Gastroesophageal sphincter (tissue), 4 donors: ENCODE measurements around the gene OR1B1. TPM values are rescaled to one million over a fixed set of nuclear protein-coding genes. Genes with fewer than 3 reads are reported as not detected.

Experiments used
- ATAC-seq: fragments of 150-250 bp; one replicate; pipeline ENCODE4 v1.9.1; 2016; ENCODE audit warnings: mild to moderate bottlenecking, moderate library complexity
- H3K27ac ChIP-seq, 4 donors: fragments of 200-600 bp; sonication (generic) in 3 of 4; 1 replicate in 3 of 4; 2 replicates in 1 of 4; pipeline ENCODE4 v1.5.1; 2016 to 2019
- H3K27me3 ChIP-seq: fragments of 200-600 bp; sonication (generic); one replicate; pipeline ENCODE4 v1.5.1; 2019
- H3K36me3 ChIP-seq, 2 donors: fragments of 200-600 bp; sonication (generic); one replicate each; pipeline ENCODE4 v1.5.1; 2019; ENCODE audit warnings: control low read depth in 1 of 2
- H3K4me1 ChIP-seq, 3 donors: fragments of 200-600 bp; sonication (generic); 1 replicate in 2 of 3; 2 replicates in 1 of 3; pipeline ENCODE4 v1.5.1; 2016 to 2019; ENCODE audit warnings: control low read depth in 2 of 3
- H3K4me3 ChIP-seq, 2 donors: fragments of 200-600 bp; sonication (generic); one replicate each; pipeline ENCODE4 v1.5.1; 2019; ENCODE audit warnings: mild to moderate bottlenecking in 1 of 2, moderate library complexity in 1 of 2
- H3K9me3 ChIP-seq, 3 donors: fragments of 200-600 bp; sonication (generic); one replicate each; pipeline ENCODE4 v1.5.1; 2017 to 2019; ENCODE audit warnings: control low read depth in 2 of 3
- CTCF ChIP-seq, 4 experiments: fragments of 200-600 bp in 2 of 4; fragments of 450-650 bp in 2 of 4; sonication (generic) in 1 of 4; IDR thresholded peaks; one replicate each; pipeline ENCODE4 v1.5.1; 2017 to 2019; ENCODE audit warnings: antibody characterized with exemption in 4 of 4, mild to moderate bottlenecking in 2 of 4, moderate library complexity in 2 of 4
- EP300 ChIP-seq: sonication (generic); formaldehyde crosslinking; IDR thresholded peaks from one replicate; pipeline ENCODE4 v1.6.1; 2017; ENCODE audit warnings: antibody characterized with exemption, mild to moderate bottlenecking
- POLR2A ChIP-seq, 2 donors: fragments of 450-650 bp; IDR thresholded peaks; one replicate each; pipeline ENCODE4 v1.6.1; 2017; ENCODE audit warnings: antibody characterized with exemption in 2 of 2, mild to moderate bottlenecking in 2 of 2, moderate library complexity in 1 of 2
- POLR2AphosphoS5 ChIP-seq: sonication (generic); formaldehyde crosslinking; IDR thresholded peaks from one replicate; pipeline ENCODE4 v1.6.1; 2017; ENCODE audit warnings: antibody characterized with exemption
- WGBS, 2 donors: methylation state at CpG; one replicate each; pipeline ENCODE4 v1.1.5; 2018; ENCODE audit warnings: low coverage in 1 of 2; 5-methylcytosine and 5-hydroxymethylcytosine counted together
- total RNA-seq, 4 donors: library from RNA; depleted of rRNA; stranded (reverse); fragments of >200 nt; gene quantifications; one replicate each; pipeline ENCODE4 v1.1.0, GENCODE V29; 2016

The OR1B1 gene
- total RNA-seq, result not detected

DNA sequence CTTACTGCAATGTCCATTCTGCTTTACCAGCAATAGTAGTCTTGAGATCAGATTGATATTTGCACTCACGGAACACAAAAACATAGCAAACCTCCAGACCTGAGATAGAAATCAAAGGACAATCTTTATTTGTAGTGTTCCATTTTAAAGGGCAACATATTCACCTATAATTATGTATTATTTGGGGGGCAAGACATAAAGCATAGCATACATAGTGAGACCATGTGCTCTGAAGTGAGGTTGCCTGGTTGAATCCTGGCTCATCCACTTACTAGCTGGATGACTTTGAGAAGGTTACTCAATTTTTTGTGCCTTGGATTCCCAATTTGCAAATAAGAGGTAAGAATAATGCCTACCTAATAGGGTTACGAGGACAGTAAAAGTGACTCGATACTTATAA is at the start of gene OR1B1:
TSS of gene OR1B1 (minus strand) at position 101 of the 400 bp plus-strand sequence.
- H3K4me3 ChIP-seq, result no peak within 1 kb of the TSS
- TF ChIP-seq CTCF (IDR thresholded peaks at IDR 0.05) (no peak), EP300 (no peak), POLR2A (IDR thresholded peaks at IDR 0.05) (no peak), POLR2AphosphoS5 (no peak)
- H3K36me3 ChIP-seq, result no peaks in the 10 kb centered on the region
- H3K4me1 ChIP-seq, result no peaks in the 10 kb centered on the region
- ATAC-seq, result no peak
- H3K27me3 ChIP-seq, result no peaks in the 10 kb centered on the region
- WGBS, 2 donors, result 96 to 98% methylated on average over 3 of the region's 3 CpGs
- no peaks in the 10 kb centered on the region for H3K9me3 ChIP-seq
- H3K27ac ChIP-seq, result no peak within 1 kb of the TSS

DNA sequence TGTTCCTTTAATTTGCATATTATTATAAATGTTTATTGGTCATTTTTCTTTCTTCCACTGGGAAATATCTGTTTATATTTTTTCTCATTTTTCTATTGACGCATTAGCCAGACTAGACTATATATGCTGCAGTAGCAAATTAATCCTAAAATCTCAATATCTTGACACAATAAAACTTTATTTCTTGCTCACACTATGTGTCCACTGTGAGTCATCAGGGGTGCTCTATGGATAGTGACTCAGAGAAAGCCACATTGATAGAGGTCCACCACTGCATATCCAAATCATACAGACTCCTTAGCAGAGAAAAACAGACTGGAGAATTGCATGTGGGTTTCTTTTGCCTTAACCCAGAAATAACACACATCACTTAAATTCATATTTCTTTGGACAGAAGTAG is 38.3 kb upstream of the OR1B1 start:
- 95 to 100% methylated on average over 1 of the region's 1 CpG for WGBS, 2 donors
- Histone ChIP-seq H3K27me3 (no peaks in the 10 kb centered on the region), H3K27ac (no peak overlapping the region), H3K4me3 (no peak overlapping the region), H3K9me3 (peaks cover 0 to 40% (median 0%) of the 10 kb centered on the region in 3 donors), H3K36me3 (no peaks in the 10 kb centered on the region), H3K4me1 (no peaks in the 10 kb centered on the region)
- no peak for TF ChIP-seq CTCF (IDR thresholded peaks at IDR 0.05)
- no peak for ATAC-seq

DNA sequence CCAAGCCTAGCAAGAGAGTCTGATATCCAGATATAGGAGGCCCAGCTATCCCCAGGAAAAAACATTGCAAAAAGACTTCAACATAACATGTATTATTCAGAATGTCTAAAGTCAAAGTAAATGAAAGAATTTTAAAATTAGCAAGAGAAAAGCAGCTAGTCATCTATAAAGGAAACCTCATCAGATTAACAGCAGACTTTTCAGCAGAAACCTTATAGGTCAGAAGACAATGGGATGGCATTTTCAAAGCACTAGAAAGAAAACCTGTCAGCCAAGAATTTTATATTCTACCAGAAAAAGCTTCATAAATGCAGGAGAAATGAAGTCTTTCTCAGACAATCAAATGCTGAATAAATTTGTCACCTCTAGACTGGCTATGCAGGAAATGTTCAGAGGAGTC is 27.4 kb upstream of the OR1B1 start:
- ATAC-seq, result no peak
- Histone ChIP-seq H3K36me3 (no peaks in the 10 kb centered on the region), H3K27me3 (no peaks in the 10 kb centered on the region), H3K4me1 (no peaks in the 10 kb centered on the region), H3K4me3 (no peak overlapping the region), H3K9me3 (peaks cover 0 to 49% (median 0%) of the 10 kb centered on the region in 3 donors), H3K27ac (no peak overlapping the region)
- no peak for TF ChIP-seq POLR2A (IDR thresholded peaks at IDR 0.05)
- TF ChIP-seq POLR2AphosphoS5, result no peak
- no peak for TF ChIP-seq EP300
- TF ChIP-seq CTCF (IDR thresholded peaks at IDR 0.05), result no peak

- H3K9me3 ChIP-seq, result peaks cover 0 to 36% (median 0%) of the 10 kb centered on the region in 3 donors
- no peaks in the 10 kb centered on the region for H3K4me1 ChIP-seq
- 86 to 94% methylated on average over 1 to 2 of the region's 2 CpGs for WGBS, 2 donors
- H3K36me3 ChIP-seq, result no peaks in the 10 kb centered on the region
- H3K27me3 ChIP-seq, result no peaks in the 10 kb centered on the region
- H3K4me3 ChIP-seq, result no peak overlapping the region
- no peak for ATAC-seq
- TF ChIP-seq POLR2A (IDR thresholded peaks at IDR 0.05) (no peak), CTCF (IDR thresholded peaks at IDR 0.05) (no peak), POLR2AphosphoS5 (no peak), EP300 (no peak)
- H3K27ac ChIP-seq, result no peak overlapping the region
Observed at GRCh38 chr9:122672481-122672880, 15.1 kb upstream of the OR1B1 start.

- Histone ChIP-seq H3K4me3 (no peak within 1 kb of the TSS), H3K9me3 (peaks cover 0 to under 1% (median 0%) of the 10 kb centered on the region in 3 donors), H3K27me3 (no peaks in the 10 kb centered on the region), H3K36me3 (no peaks in the 10 kb centered on the region), H3K4me1 (no peaks in the 10 kb centered on the region), H3K27ac (no peak within 1 kb of the TSS)
- TF ChIP-seq POLR2AphosphoS5, result no peak
- TF ChIP-seq EP300, result no peak
- 34 to 57% methylated on average over 1 to 2 of the region's 2 CpGs for WGBS, 2 donors
- ATAC-seq, result no peak
Observed at GRCh38 chr9:122661416-122661815, 4.0 kb upstream of the OR1B1 start, which contains the start of gene OR1L1. OR1L1 (plus strand) TSS chr9:122661716; CDS start chr9:122661716, 0 bp downstream.
